Testis (tissue), 2 donors: ENCODE data around the gene MB21D2.

Source experiments
- CTCF ChIP-seq, 3 experiments: fragments of 450-650 bp in 2 of 3; fragments of 200-600 bp in 1 of 3; sonication (generic) in 1 of 3; IDR thresholded peaks; one replicate each; pipeline ENCODE4 v1.5.1; 2016 to 2019; ENCODE audit warnings: antibody characterized with exemption in 3 of 3, mild to moderate bottlenecking in 2 of 3, moderate library complexity in 1 of 3
- POLR2A ChIP-seq: fragments of 450-650 bp; IDR thresholded peaks from one replicate; pipeline ENCODE4 v1.6.1; 2017; ENCODE audit warnings: antibody characterized with exemption, mild to moderate bottlenecking, moderate library complexity

GRCh38 chr3:192758654-192759053 lies 159.0 kb downstream of the MB21D2 start:
- TF ChIP-seq CTCF (IDR thresholded peaks at IDR 0.05) (no peak), POLR2A (no peak)
